H9 (cell line): Measurements from ENCODE around the gene SNAI3. TPM values are rescaled to one million over a fixed set of nuclear protein-coding genes. Genes with fewer than 3 reads are reported as not detected.
A peak's percentile ranks its signal among the peaks of the same experiment; 100 is the strongest.

Source experiments
- DNase-seq: peaks from one replicate; pipeline ENCODE4 v3.0.0-alpha.2; 2017
- H2AFZ ChIP-seq: one replicate; pipeline ENCODE4 v1.6.1; 2013; ENCODE audit warnings: mild to moderate bottlenecking, low read length, control low read depth, moderate library complexity
- H2AK5ac ChIP-seq: 2 replicates; pipeline ENCODE4 v1.6.1; 2013; ENCODE audit warnings: low read length, control low read depth, mixed read lengths; ENCODE audit not compliant: insufficient read length
- H2BK120ac ChIP-seq: one replicate; pipeline ENCODE4 v1.6.1; 2013; ENCODE audit warnings: low read depth, mild to moderate bottlenecking, low read length, control low read depth, inconsistent platforms; ENCODE audit not compliant: poor library complexity, severe bottlenecking
- H2BK12ac ChIP-seq: 2 replicates; pipeline ENCODE4 v1.6.1; 2013; ENCODE audit warnings: low read length, control low read depth, mixed read lengths, low read depth; ENCODE audit not compliant: insufficient read length
- H2BK15ac ChIP-seq: 2 replicates; pipeline ENCODE4 v1.6.1; 2013; ENCODE audit warnings: low read depth, low read length, control low read depth
- H2BK20ac ChIP-seq: one replicate; pipeline ENCODE4 v1.6.1; 2013; ENCODE audit warnings: low read depth, mild to moderate bottlenecking, low read length, control low read depth, inconsistent platforms; ENCODE audit not compliant: poor library complexity, severe bottlenecking
- H2BK5ac ChIP-seq: 2 replicates; pipeline ENCODE4 v1.6.1; 2013; ENCODE audit warnings: low read length, control low read depth, mixed read lengths; ENCODE audit not compliant: insufficient read length
- H3K14ac ChIP-seq: 2 replicates; pipeline ENCODE4 v1.6.1; 2013; ENCODE audit warnings: low read length, control low read depth; ENCODE audit not compliant: insufficient read depth
- H3K18ac ChIP-seq: 2 replicates; pipeline ENCODE4 v1.6.1; 2013; ENCODE audit warnings: low read depth, mild to moderate bottlenecking, mixed read lengths, low read length, control low read depth; ENCODE audit not compliant: insufficient read length
- H3K23ac ChIP-seq: 2 replicates; pipeline ENCODE4 v1.6.1; 2013; ENCODE audit warnings: low read length, control low read depth, mixed read lengths, low read depth; ENCODE audit not compliant: insufficient read length
- H3K23me2 ChIP-seq: 2 replicates; pipeline ENCODE4 v1.6.1; 2013; ENCODE audit warnings: low read depth, mild to moderate bottlenecking, mixed read lengths, low read length, control low read depth; ENCODE audit not compliant: insufficient read length, poor library complexity, severe bottlenecking
- H3K27ac ChIP-seq: 2 replicates; pipeline ENCODE4 v1.5.1; 2013; ENCODE audit warnings: low read length, control low read depth, mixed read lengths, low read depth; ENCODE audit not compliant: insufficient read length
- H3K27me3 ChIP-seq: 2 replicates; pipeline ENCODE4 v1.6.1; 2013; ENCODE audit warnings: low read length, control low read depth, inconsistent platforms; ENCODE audit not compliant: insufficient read depth
- H3K4ac ChIP-seq: 2 replicates; pipeline ENCODE4 v1.6.1; 2013; ENCODE audit warnings: low read depth, mild to moderate bottlenecking, control low read depth, inconsistent platforms, low read length, moderate library complexity
- H3K4me1 ChIP-seq: 2 replicates; pipeline ENCODE4 v1.6.1; 2013; ENCODE audit warnings: low read length, control low read depth, inconsistent platforms; ENCODE audit not compliant: insufficient read depth
- H3K4me2 ChIP-seq: 2 replicates; pipeline ENCODE4 v1.6.1; 2013; ENCODE audit warnings: low read length, control low read depth, mixed read lengths; ENCODE audit not compliant: insufficient read length, insufficient read depth
- H3K56ac ChIP-seq: 2 replicates; pipeline ENCODE4 v1.6.1; 2013; ENCODE audit warnings: low read depth, mild to moderate bottlenecking, mixed read lengths, low read length, control low read depth; ENCODE audit not compliant: insufficient read length
- H3K79me1 ChIP-seq: 2 replicates; pipeline ENCODE4 v1.6.1; 2013; ENCODE audit warnings: low read depth, mild to moderate bottlenecking, moderate library complexity, low read length, control low read depth, inconsistent platforms; ENCODE audit not compliant: insufficient read depth, poor library complexity, severe bottlenecking
- H3K79me2 ChIP-seq: 2 replicates; pipeline ENCODE4 v1.6.1; 2013; ENCODE audit warnings: low read length, control low read depth, inconsistent platforms; ENCODE audit not compliant: insufficient read depth
- H3K9ac ChIP-seq: 2 replicates; pipeline ENCODE4 v1.6.1; 2013; ENCODE audit warnings: low read length, control low read depth, mixed read lengths; ENCODE audit not compliant: insufficient read length; ENCODE audit errors: extremely low read depth
- H3K9me3 ChIP-seq: one replicate; pipeline ENCODE4 v1.6.1; 2013; ENCODE audit warnings: low read depth, low read length, inconsistent platforms; ENCODE audit not compliant: control insufficient read depth
- H3T11ph ChIP-seq: one replicate; pipeline ENCODE4 v1.6.1; 2013; ENCODE audit warnings: mild to moderate bottlenecking, low read length, control low read depth, inconsistent platforms
- H4K20me1 ChIP-seq: one replicate; pipeline ENCODE4 v1.6.1; 2013; ENCODE audit not compliant: control insufficient read depth, insufficient read length, insufficient read depth
- H4K5ac ChIP-seq: 2 replicates; pipeline ENCODE4 v1.6.1; 2013; ENCODE audit warnings: low read depth, mild to moderate bottlenecking, mixed read lengths, low read length, control low read depth; ENCODE audit not compliant: insufficient read length
- H4K8ac ChIP-seq: replicated peaks from 2 replicates; pipeline ENCODE4 v1.6.1; 2013; ENCODE audit warnings: low read length, control low read depth, mixed read lengths, low read depth; ENCODE audit not compliant: insufficient read length
- H4K91ac ChIP-seq: 2 replicates; pipeline ENCODE4 v1.6.1; 2013; ENCODE audit warnings: low read depth, mild to moderate bottlenecking, moderate library complexity, mixed read lengths, low read length, control low read depth; ENCODE audit not compliant: insufficient read length
- H3K27ac Mint-ChIP-seq, 3 experiments: 2 replicates in 2 of 3; 3 replicates in 1 of 3; pipeline ENCODE4 v1.8.0; 2020 to 2021; ENCODE audit warnings: mixed read lengths in 3 of 3, mild to moderate bottlenecking in 1 of 3, moderate library complexity in 1 of 3
- H3K27me3 Mint-ChIP-seq: 2 replicates; pipeline ENCODE4 v1.8.0; 2021; ENCODE audit warnings: low read depth, mild to moderate bottlenecking, moderate library complexity, mixed read lengths
- H3K36me3 Mint-ChIP-seq, 3 experiments: 2 replicates in 2 of 3; 3 replicates in 1 of 3; pipeline ENCODE4 v1.8.0; 2020 to 2021; ENCODE audit warnings: low read depth in 3 of 3, mixed read lengths in 3 of 3; ENCODE audit not compliant: insufficient read depth in 1 of 3
- H3K4me1 Mint-ChIP-seq, 2 experiments: 2 replicates each; pipeline ENCODE4 v1.8.0; 2020; ENCODE audit warnings: mixed read lengths in 2 of 2
- H3K4me3 Mint-ChIP-seq, 2 experiments: 2 replicates in 1 of 2; 3 replicates in 1 of 2; pipeline ENCODE4 v1.8.0; 2020 to 2021; ENCODE audit warnings: mild to moderate bottlenecking in 2 of 2, mixed read lengths in 2 of 2, moderate library complexity in 1 of 2
- H3K9me3 Mint-ChIP-seq, 2 experiments: 2 replicates in 1 of 2; 3 replicates in 1 of 2; pipeline ENCODE4 v1.8.0; 2020; ENCODE audit warnings: mild to moderate bottlenecking in 2 of 2, mixed read lengths in 2 of 2, moderate library complexity in 1 of 2
- CTCF ChIP-seq: fragments of 200-600 bp; sonication (generic); conservative IDR thresholded peaks from 3 replicates; pipeline ENCODE4 v1.8.0; 2021; ENCODE audit warnings: antibody characterized with exemption, mild to moderate bottlenecking
- WGBS: extraction: QIAGEN DNeasy Blood & Tissue Kit; methylation state at CpG from one replicate; pipeline ENCODE4 v1.1.7; 2013; ENCODE audit warnings: missing lambda C conversion rate, low lambda C conversion rate, mixed read lengths; ENCODE audit not compliant: insufficient read length; ENCODE audit errors: extremely low coverage; 5-methylcytosine and 5-hydroxymethylcytosine counted together
- total RNA-seq: library from RNA; stranded (reverse); gene quantifications from 2 replicates; pipeline ENCODE4 v1.2.1, GENCODE V29; 2021

Gene SNAI3
- total RNA-seq, 1 experiment from 2014 or later: 3.2 TPM

- H3K36me3 Mint-ChIP-seq: peaks cover 9 to 34% (median 30%) of the 10 kb centered on the region in 3 experiments; a peak in 6 of 7 replicates
Observed at GRCh38 chr16:88655733-88656281, 30.5 kb downstream of the SNAI3 start.

More at GRCh38 chr16:88655733-88656281, 30.5 kb downstream of the SNAI3 start:
- H2BK20ac ChIP-seq: no peak overlapping the region
- no peak for DNase-seq
- H3K27ac ChIP-seq: no peak overlapping the region
- Mint-ChIP-seq H3K9me3 (no peaks in the 10 kb centered on the region), H3K27me3 (no peaks in the 10 kb centered on the region), H3K4me3 (no peak overlapping the region), H3K27ac (peak overlapping the region in 1 of 3 experiments; percentile 34; a peak in 1 of 7 replicates), H3K4me1 (peaks cover 6 to 11% of the 10 kb centered on the region in 2 experiments; a peak in 3 of 4 replicates)
- H2BK12ac ChIP-seq: no peak overlapping the region
- H3K56ac ChIP-seq: no peak overlapping the region
- no peak overlapping the region for H2BK15ac ChIP-seq
- peaks cover 13% of the 10 kb centered on the region; the same call in 1 of the 2 replicates for H3K79me2 ChIP-seq
- no peaks in the 10 kb centered on the region for H4K20me1 ChIP-seq
- no peaks in the 10 kb centered on the region for H3K9me3 ChIP-seq
- no peak overlapping the region for H2AFZ ChIP-seq
- no peak overlapping the region for H4K91ac ChIP-seq
- H3T11ph ChIP-seq: no peak overlapping the region
- no peak overlapping the region for H3K4me2 ChIP-seq
- no peaks in the 10 kb centered on the region for H3K27me3 ChIP-seq
- H4K5ac ChIP-seq: no peak overlapping the region
- no peak overlapping the region; the same call in 1 of the 2 replicates for H3K14ac ChIP-seq
- H3K79me1 ChIP-seq: peaks cover 3% of the 10 kb centered on the region
- H2AK5ac ChIP-seq: no peak overlapping the region
- no peak overlapping the region for H4K8ac ChIP-seq
- H3K4ac ChIP-seq: no peak overlapping the region
- no peak overlapping the region for H3K18ac ChIP-seq
- TF ChIP-seq CTCF: no peak
- H3K23ac ChIP-seq: no peak overlapping the region
- no peak overlapping the region for H2BK120ac ChIP-seq
- no peak overlapping the region for H2BK5ac ChIP-seq
- H3K23me2 ChIP-seq: peaks cover 8% of the 10 kb centered on the region
- H3K9ac ChIP-seq: no peak overlapping the region
- WGBS: no CpG with 5 or more reads among the region's 29 CpGs
- H3K4me1 ChIP-seq: no peaks in the 10 kb centered on the region; the same call in 1 of the 2 replicates
